ENCODE measurements around the gene ITGAV. TPM values are rescaled to one million over a fixed set of nuclear protein-coding genes. Genes with fewer than 3 reads are reported as not detected.

Gene ITGAV
- total RNA-seq, 1 donor, result 311 TPM

DNA sequence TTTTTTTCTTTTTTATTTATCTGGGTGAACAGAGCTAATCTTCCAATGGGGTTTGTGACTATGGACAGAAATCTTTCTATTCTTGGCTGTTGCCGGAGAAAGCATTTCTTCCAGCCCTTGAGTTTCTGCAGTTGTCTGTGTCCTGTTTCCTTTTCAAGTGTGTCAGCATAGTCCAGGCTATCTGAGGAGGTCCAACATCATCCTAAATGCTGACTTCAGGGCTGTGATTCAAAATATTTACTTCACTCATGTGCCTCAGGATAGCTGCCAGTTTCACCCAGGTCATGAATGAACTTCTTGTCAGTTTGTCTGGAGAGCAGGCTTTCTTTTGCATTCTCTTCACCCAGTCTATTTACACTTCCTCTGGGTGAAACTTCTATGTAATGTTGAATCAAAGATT lies 27.9 kb downstream of the ITGAV start:
- H2AFZ ChIP-seq (ENCODE audit: low read length), result no peak overlapping the region
- DNase-seq (ENCODE audit: insufficient read length, low spot score, missing footprints), result no peak
- peaks cover 12% of the 10 kb centered on the region for H3K36me3 ChIP-seq (ENCODE audit: insufficient read depth, low read length)
- peaks cover 34% of the 10 kb centered on the region for H3K79me2 ChIP-seq (ENCODE audit: insufficient read depth, low read length)
- no peaks in the 10 kb centered on the region for H4K20me1 ChIP-seq (ENCODE audit: insufficient read depth, low read length)
- H3K27ac ChIP-seq (ENCODE audit: low read depth, low read length), result no peak overlapping the region
- no peaks in the 10 kb centered on the region for H3K9me3 ChIP-seq (ENCODE audit: low read depth, low read length)
- H3K4me2 ChIP-seq (ENCODE audit: insufficient read depth, low read length), result no peak overlapping the region
- no peak for TF ChIP-seq CTCF (IDR thresholded peaks at IDR 0.05; ENCODE audit: extremely low read depth, low read depth, low read length)
- no peaks in the 10 kb centered on the region for H3K27me3 ChIP-seq (ENCODE audit: insufficient read depth, low read length)
- no peak overlapping the region for H3K4me3 ChIP-seq (ENCODE audit: insufficient read depth, low read length)
- no peaks in the 10 kb centered on the region for H3K4me1 ChIP-seq (ENCODE audit: insufficient read depth, low read length)

- peaks cover 19% of the 10 kb centered on the region for H3K36me3 ChIP-seq (ENCODE audit: insufficient read depth, low read length)
- H3K27ac ChIP-seq (ENCODE audit: low read depth, low read length), result no peak overlapping the region
- no peak for DNase-seq (ENCODE audit: insufficient read length, low spot score, missing footprints)
- peaks cover 30% of the 10 kb centered on the region for H3K79me2 ChIP-seq (ENCODE audit: insufficient read depth, low read length)
- H3K27me3 ChIP-seq (ENCODE audit: insufficient read depth, low read length), result no peaks in the 10 kb centered on the region
- H3K4me3 ChIP-seq (ENCODE audit: insufficient read depth, low read length), result no peak overlapping the region
- no peak for TF ChIP-seq CTCF (IDR thresholded peaks at IDR 0.05; ENCODE audit: extremely low read depth, low read depth, low read length)
- H3K9me3 ChIP-seq (ENCODE audit: low read depth, low read length), result no peaks in the 10 kb centered on the region
- no peaks in the 10 kb centered on the region for H4K20me1 ChIP-seq (ENCODE audit: insufficient read depth, low read length)
- H2AFZ ChIP-seq (ENCODE audit: low read length), result no peak overlapping the region
- no peaks in the 10 kb centered on the region for H3K4me1 ChIP-seq (ENCODE audit: insufficient read depth, low read length)
- H3K4me2 ChIP-seq (ENCODE audit: insufficient read depth, low read length), result no peak overlapping the region
Measured at GRCh38 chr2:186618696-186619095, 28.8 kb downstream of the ITGAV start.

DNA sequence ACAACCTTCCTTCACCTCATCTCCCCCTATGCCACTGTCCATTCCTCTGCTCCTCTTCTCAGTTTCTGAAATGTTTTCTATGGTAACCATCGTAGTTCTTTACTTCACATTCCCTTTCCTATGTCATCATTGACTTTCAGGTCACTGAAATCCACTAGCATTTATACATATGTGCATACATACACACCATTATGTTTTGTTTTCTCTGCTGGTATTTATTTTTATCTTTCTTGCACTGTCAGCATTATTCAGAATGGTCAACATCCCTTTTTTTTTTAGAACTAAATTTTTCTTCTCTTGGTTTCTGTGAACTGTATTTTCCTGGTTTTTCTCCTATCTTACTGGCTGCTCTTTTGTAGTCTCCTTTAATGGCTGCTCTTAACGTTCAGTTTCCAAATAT lies 33.2 kb downstream of the ITGAV start:
- DNase-seq (ENCODE audit: insufficient read length, low spot score, missing footprints), result no peak
- Histone ChIP-seq H3K4me3 (ENCODE audit: insufficient read depth, low read length) (no peak overlapping the region), H3K36me3 (ENCODE audit: insufficient read depth, low read length) (peaks cover 37% of the 10 kb centered on the region), H4K20me1 (ENCODE audit: insufficient read depth, low read length) (no peaks in the 10 kb centered on the region), H3K9me3 (ENCODE audit: low read depth, low read length) (no peaks in the 10 kb centered on the region), H3K27me3 (ENCODE audit: insufficient read depth, low read length) (no peaks in the 10 kb centered on the region), H3K27ac (ENCODE audit: low read depth, low read length) (no peak overlapping the region), H3K79me2 (ENCODE audit: insufficient read depth, low read length) (peaks cover 17% of the 10 kb centered on the region), H3K4me1 (ENCODE audit: insufficient read depth, low read length) (no peaks in the 10 kb centered on the region), H3K4me2 (ENCODE audit: insufficient read depth, low read length) (no peak overlapping the region), H2AFZ (ENCODE audit: low read length) (no peak overlapping the region)
- TF ChIP-seq CTCF (IDR thresholded peaks at IDR 0.05; ENCODE audit: extremely low read depth, low read depth, low read length), result no peak

- no peak for DNase-seq (ENCODE audit: insufficient read length, low spot score, missing footprints)
- no peak for TF ChIP-seq CTCF (IDR thresholded peaks at IDR 0.05; ENCODE audit: extremely low read depth, low read depth, low read length)
Measured at GRCh38 chr2:186624276-186624675, 34.4 kb downstream of the ITGAV start.

More at GRCh38 chr2:186624276-186624675, 34.4 kb downstream of the ITGAV start:
- H3K9me3 ChIP-seq (ENCODE audit: low read depth, low read length), result no peaks in the 10 kb centered on the region
- H3K36me3 ChIP-seq (ENCODE audit: insufficient read depth, low read length), result peaks cover 37% of the 10 kb centered on the region
- H4K20me1 ChIP-seq (ENCODE audit: insufficient read depth, low read length), result no peaks in the 10 kb centered on the region
- no peak overlapping the region for H3K27ac ChIP-seq (ENCODE audit: low read depth, low read length)
- H3K4me1 ChIP-seq (ENCODE audit: insufficient read depth, low read length), result no peaks in the 10 kb centered on the region
- H3K4me2 ChIP-seq (ENCODE audit: insufficient read depth, low read length), result no peak overlapping the region
- no peaks in the 10 kb centered on the region for H3K27me3 ChIP-seq (ENCODE audit: insufficient read depth, low read length)
- H3K79me2 ChIP-seq (ENCODE audit: insufficient read depth, low read length), result peaks cover 20% of the 10 kb centered on the region
- no peak overlapping the region for H3K4me3 ChIP-seq (ENCODE audit: insufficient read depth, low read length)
- no peak overlapping the region for H2AFZ ChIP-seq (ENCODE audit: low read length)

Data from osteoblast (primary cell).